OCI-LY3 (cell line): Measurements from ENCODE around the gene PIK3R3.

ENCODE experiments used
- EZH2phosphoT487 ChIP-seq: fragments of 200-600 bp; shearing (Covaris generic); IDR thresholded peaks from 2 replicates; pipeline ENCODE4 v1.6.1; 2018; ENCODE audit warnings: antibody characterized with exemption, mixed run types, low read depth
- TF ChIP-seq, protein P1 (sequence below): fragments of 200-600, 300-600 bp; sonication (generic); IDR thresholded peaks from 2 replicates; pipeline ENCODE4 v1.5.1; 2014; ENCODE audit warnings: antibody characterized with exemption, low read length, low read depth

DNA sequence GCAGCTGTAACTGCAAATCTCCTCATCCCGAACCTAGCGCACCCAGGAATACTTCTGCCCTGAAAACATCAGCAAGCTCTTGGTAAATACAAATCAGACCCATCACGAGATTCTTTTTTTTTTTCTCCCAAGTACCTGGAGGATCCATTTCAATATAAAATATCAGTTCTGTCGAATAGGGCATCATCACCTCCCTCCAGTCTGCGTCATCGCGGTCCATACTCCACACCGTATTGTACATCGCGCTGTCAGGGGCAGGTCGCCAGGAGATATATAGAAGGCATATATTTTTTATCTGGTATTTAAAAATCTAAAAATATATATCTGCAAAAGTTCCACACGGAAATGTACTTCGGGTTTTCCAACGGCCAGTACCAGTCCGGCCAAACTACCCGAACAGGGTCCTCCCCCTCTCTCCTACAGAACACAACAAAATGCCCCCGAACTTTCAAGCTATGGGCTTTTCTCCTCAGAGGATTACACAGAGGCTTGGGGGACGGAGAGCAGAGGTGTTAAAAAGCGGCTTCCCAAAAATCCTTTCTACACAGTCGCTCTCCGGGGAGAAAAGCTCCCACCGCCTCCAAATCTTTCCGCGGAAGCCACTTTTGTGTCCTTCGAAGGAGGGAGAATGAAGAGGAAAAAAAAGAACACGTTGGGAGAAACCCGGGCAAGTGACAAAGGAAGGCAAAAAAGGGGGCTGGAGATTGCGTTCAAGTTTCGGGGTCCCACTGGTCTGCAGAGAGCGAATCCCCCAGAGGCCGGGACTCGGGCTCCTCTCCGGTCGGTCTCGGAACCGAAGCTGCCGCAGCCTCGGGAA is 509 bp downstream of the PIK3R3 start:
- TF ChIP-seq, protein P1, sequence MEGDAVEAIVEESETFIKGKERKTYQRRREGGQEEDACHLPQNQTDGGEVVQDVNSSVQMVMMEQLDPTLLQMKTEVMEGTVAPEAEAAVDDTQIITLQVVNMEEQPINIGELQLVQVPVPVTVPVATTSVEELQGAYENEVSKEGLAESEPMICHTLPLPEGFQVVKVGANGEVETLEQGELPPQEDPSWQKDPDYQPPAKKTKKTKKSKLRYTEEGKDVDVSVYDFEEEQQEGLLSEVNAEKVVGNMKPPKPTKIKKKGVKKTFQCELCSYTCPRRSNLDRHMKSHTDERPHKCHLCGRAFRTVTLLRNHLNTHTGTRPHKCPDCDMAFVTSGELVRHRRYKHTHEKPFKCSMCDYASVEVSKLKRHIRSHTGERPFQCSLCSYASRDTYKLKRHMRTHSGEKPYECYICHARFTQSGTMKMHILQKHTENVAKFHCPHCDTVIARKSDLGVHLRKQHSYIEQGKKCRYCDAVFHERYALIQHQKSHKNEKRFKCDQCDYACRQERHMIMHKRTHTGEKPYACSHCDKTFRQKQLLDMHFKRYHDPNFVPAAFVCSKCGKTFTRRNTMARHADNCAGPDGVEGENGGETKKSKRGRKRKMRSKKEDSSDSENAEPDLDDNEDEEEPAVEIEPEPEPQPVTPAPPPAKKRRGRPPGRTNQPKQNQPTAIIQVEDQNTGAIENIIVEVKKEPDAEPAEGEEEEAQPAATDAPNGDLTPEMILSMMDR: no peak
- TF ChIP-seq EZH2phosphoT487: no peak
